NCI-H1694 (cell line): ENCODE results near the gene LHFPL6.

Source experiments
- DNase-seq: peaks from one replicate; lab custom pipeline; 2025; lab: John Stamatoyannopoulos, UW

Gene LHFPL6

GRCh38 chr13:39554371-39554770 is 48.6 kb downstream of the LHFPL6 start:
- no peak for DNase-seq

GRCh38 chr13:39552246-39552645 is 50.7 kb downstream of the LHFPL6 start:
- no peak for DNase-seq

- DNase-seq, result no peak
Measured at GRCh38 chr13:39550931-39551330, 52.1 kb downstream of the LHFPL6 start.

GRCh38 chr13:39547108-39547507 is 55.9 kb downstream of the LHFPL6 start:
- no peak for DNase-seq

GRCh38 chr13:39542361-39542760 is 60.6 kb downstream of the LHFPL6 start:
- DNase-seq, result no peak

- no peak for DNase-seq
Measured at GRCh38 chr13:39540929-39541605, 61.9 kb downstream of the LHFPL6 start.

GRCh38 chr13:39538816-39539790 is 63.9 kb downstream of the LHFPL6 start:
- peak; percentile 53 for DNase-seq

GRCh38 chr13:39536906-39537305 is 66.1 kb downstream of the LHFPL6 start:
- no peak for DNase-seq

- DNase-seq, result no peak
Measured at GRCh38 chr13:39536274-39536673, 66.7 kb downstream of the LHFPL6 start.

GRCh38 chr13:39533651-39534150 is 69.3 kb downstream of the LHFPL6 start:
- DNase-seq, result no peak

GRCh38 chr13:39531646-39532045 is 71.3 kb downstream of the LHFPL6 start:
- no peak for DNase-seq

- no peak for DNase-seq
Measured at GRCh38 chr13:39530916-39531315, 72.1 kb downstream of the LHFPL6 start.

- DNase-seq, result no peak
Measured at GRCh38 chr13:39528661-39528980, 74.4 kb downstream of the LHFPL6 start.

- peak; percentile 27 for DNase-seq
Measured at GRCh38 chr13:39527961-39528660, 74.9 kb downstream of the LHFPL6 start.

- DNase-seq, result no peak
Measured at GRCh38 chr13:39527301-39527700, 75.7 kb downstream of the LHFPL6 start.

- no peak for DNase-seq
Measured at GRCh38 chr13:39526499-39526898, 76.5 kb downstream of the LHFPL6 start.

- DNase-seq, result no peak
Measured at GRCh38 chr13:39525506-39525905, 77.5 kb downstream of the LHFPL6 start.

GRCh38 chr13:39524795-39525194 is 78.2 kb downstream of the LHFPL6 start:
- no peak for DNase-seq

- DNase-seq, result no peak
Measured at GRCh38 chr13:39522329-39522728, 80.7 kb downstream of the LHFPL6 start.

GRCh38 chr13:39521701-39522100 is 81.3 kb downstream of the LHFPL6 start:
- no peak for DNase-seq

GRCh38 chr13:39516096-39516495 is 86.9 kb downstream of the LHFPL6 start:
- no peak for DNase-seq

GRCh38 chr13:39515224-39515714 is 87.7 kb downstream of the LHFPL6 start:
- DNase-seq, result no peak
